Bronchial epithelial cell (primary cell): Measurements from ENCODE around the gene CNTRL. TPM values are rescaled to one million over a fixed set of nuclear protein-coding genes. Genes with fewer than 3 reads are reported as not detected.

Experiments
- DNase-seq: peaks from one replicate; pipeline ENCODE4 v3.0.0-alpha.2; 2010; ENCODE audit warnings: low read depth
- FAIRE-seq: peaks from 2 replicates; lab custom pipeline; 2011; peaks lifted over from hg19 to GRCh38; lab: Jason Lieb, UNC
- H3K27me3 ChIP-seq: 2 replicates; pipeline ENCODE4 v1.5.1; 2011; ENCODE audit warnings: low read length; ENCODE audit not compliant: control insufficient read depth, insufficient read depth
- H3K36me3 ChIP-seq: 2 replicates; pipeline ENCODE4 v1.5.1; 2011; ENCODE audit warnings: low read length; ENCODE audit not compliant: control insufficient read depth, insufficient read depth
- H3K4me3 ChIP-seq: 2 replicates; pipeline ENCODE4 v1.5.1; 2011; ENCODE audit warnings: mild to moderate bottlenecking, low read depth, low read length, control low read depth
- CTCF ChIP-seq: IDR thresholded peaks from 2 replicates; pipeline ENCODE4 v1.5.1; 2011; ENCODE audit warnings: mild to moderate bottlenecking, moderate library complexity, low read length, control low read depth, inconsistent platforms; ENCODE audit not compliant: insufficient read depth, severe bottlenecking
- total RNA-seq: library from RNA; depleted of rRNA; stranded (reverse); fragments of >200 nt; gene quantifications from 2 replicates; pipeline ENCODE4 v1.2.1, GENCODE V29; 2014

The CNTRL gene
- total RNA-seq, 1 donor from 2014 or later, result 5.0 TPM

- Histone ChIP-seq H3K4me3 (no peak overlapping the region), H3K36me3 (no peaks in the 10 kb centered on the region), H3K27me3 (no peaks in the 10 kb centered on the region)
- no peak for DNase-seq
- TF ChIP-seq CTCF, result no peak
- no peak for FAIRE-seq
These were observed 129.4 kb downstream of the CNTRL start for GRCh38 chr9:121204121-121204520.

GRCh38 chr9:121204611-121205010 lies 129.9 kb downstream of the CNTRL start:
- FAIRE-seq (no peak), DNase-seq (no peak)
- H3K36me3 ChIP-seq, result no peaks in the 10 kb centered on the region
- no peak overlapping the region for H3K4me3 ChIP-seq
- no peaks in the 10 kb centered on the region for H3K27me3 ChIP-seq
- no peak for TF ChIP-seq CTCF

GRCh38 chr9:121206516-121207370 lies 132.0 kb downstream of the CNTRL start:
- no peak for TF ChIP-seq CTCF
- no peak for FAIRE-seq

GRCh38 chr9:121207371-121207940 lies 132.7 kb downstream of the CNTRL start:
- Histone ChIP-seq H3K27me3 (no peaks in the 10 kb centered on the region), H3K4me3 (no peak overlapping the region), H3K36me3 (no peaks in the 10 kb centered on the region)
- DNase-seq (no peak), FAIRE-seq (no peak)
- no peak for TF ChIP-seq CTCF

More at GRCh38 chr9:121206516-121207370, 132.0 kb downstream of the CNTRL start:
- Histone ChIP-seq H3K27me3 (no peaks in the 10 kb centered on the region), H3K36me3 (no peaks in the 10 kb centered on the region), H3K4me3 (no peak overlapping the region)
- DNase-seq, result no peak

- Histone ChIP-seq H3K36me3 (no peaks in the 10 kb centered on the region), H3K4me3 (no peak overlapping the region), H3K27me3 (no peaks in the 10 kb centered on the region)
- DNase-seq (no peak), FAIRE-seq (no peak)
- TF ChIP-seq CTCF, result no peak
These were observed 135.8 kb downstream of the CNTRL start for GRCh38 chr9:121210536-121210935.
